HG03064 (cell line): Measurements from ENCODE around the gene ERFL.
"Not testable (repeated sequence)": the region's sequence is repeated elsewhere in the genome, so short reads cannot be mapped to it uniquely, and the experiment has no call there.

Experiments used
- ATAC-seq: cut with Tn5 transposase; IDR thresholded peaks from one replicate; pipeline ENCODE4 v1.9.1; 2021; ENCODE audit warnings: low read depth; ENCODE audit not compliant: unreplicated experiment

ERFL gene

DNA sequence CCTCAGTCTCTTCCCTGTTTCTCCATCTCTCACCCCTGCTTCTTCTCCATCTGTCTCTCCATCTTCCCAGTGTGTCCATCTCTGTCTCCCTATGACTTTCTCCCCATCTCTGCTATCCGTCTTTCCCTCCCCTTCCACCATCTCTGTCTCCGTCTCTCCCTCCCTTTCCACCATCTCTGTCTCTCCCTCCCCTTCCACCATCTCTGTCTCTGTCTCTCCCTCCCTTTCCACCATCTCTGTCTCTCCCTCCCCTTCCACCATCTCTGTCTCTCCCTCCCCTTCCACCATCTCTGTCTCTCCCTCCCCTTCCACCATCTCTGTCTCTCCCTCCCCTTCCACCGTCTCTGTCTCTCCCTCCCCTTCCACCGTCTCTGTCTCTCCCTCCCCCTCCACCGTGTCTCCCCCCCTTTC lies 13.8 kb downstream of the ERFL start:
- not testable (repeated sequence) for ATAC-seq

DNA sequence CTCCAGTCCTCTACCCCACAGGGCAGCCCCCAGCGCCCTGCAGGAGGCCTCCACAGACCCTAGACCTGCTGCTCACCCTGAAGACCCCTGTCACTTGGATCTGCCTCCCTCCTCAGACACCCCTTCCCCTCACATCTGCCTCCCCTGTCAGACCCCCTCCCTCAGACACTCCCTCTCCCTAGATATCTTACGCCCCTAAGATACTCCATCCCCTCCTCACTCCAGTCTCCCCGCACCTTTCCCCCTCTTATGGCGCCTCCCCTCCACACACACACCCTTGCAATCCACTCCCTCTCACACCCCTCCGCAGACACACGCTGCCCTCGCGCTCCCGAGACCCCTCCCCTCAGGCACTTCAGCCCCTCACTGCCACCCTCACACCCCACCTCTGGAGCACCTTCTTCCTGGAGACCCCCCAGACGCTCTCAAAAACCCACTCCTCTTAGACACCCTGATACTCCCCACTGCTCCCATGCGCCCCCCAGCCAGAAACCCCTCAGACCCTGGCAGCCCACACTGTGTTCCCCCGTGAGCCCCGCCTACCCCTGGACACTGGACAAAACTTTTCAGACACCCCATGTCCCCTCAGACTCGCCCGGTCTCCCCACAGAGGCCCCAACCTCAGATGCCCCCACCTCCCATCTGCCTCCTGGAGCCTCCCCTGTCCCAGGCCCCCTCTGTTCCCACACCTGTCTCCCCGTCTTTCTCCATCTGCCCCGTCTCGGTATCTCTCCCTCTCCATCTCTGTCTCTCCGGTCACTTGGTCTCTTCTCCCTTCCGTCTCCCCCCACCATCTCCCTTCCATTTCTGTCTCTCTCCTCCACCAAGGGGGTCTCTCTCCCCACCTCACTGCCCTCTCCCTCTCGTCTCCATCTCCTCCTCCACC lies 14.5 kb downstream of the ERFL start:
- ATAC-seq, result no peak

DNA sequence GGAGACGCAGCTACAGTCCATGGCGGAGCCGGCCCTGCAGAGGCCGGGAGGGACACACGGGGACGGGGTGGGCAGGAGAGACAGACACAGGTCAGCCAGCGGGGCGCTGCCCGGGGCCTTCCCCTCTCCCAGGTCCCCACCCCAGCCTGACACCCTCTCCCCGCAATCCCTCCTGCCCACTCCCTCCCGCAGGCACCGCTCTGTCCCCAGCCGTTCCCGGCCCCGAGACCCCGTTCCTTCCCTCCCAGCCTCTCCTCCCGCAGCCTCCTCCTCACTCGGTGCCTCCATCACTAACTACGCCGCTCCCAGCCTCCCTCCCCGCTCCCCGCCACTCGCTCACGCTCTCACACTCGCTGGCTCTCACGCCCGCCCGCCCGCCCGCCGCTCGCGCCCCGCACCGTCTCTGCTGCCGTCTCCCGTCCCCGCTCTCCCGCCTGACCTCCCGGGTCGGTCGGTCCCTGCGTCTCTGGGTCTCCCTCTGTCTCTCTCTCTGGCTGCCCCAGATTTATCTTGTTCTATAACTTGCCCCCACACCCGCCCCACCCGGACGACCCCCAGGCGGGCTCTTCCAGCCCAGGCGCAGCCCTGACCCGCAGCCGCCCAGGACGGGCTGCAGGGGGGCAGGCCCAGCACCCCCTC lies 15.2 kb downstream of the ERFL start:
- ATAC-seq, result no peak

DNA sequence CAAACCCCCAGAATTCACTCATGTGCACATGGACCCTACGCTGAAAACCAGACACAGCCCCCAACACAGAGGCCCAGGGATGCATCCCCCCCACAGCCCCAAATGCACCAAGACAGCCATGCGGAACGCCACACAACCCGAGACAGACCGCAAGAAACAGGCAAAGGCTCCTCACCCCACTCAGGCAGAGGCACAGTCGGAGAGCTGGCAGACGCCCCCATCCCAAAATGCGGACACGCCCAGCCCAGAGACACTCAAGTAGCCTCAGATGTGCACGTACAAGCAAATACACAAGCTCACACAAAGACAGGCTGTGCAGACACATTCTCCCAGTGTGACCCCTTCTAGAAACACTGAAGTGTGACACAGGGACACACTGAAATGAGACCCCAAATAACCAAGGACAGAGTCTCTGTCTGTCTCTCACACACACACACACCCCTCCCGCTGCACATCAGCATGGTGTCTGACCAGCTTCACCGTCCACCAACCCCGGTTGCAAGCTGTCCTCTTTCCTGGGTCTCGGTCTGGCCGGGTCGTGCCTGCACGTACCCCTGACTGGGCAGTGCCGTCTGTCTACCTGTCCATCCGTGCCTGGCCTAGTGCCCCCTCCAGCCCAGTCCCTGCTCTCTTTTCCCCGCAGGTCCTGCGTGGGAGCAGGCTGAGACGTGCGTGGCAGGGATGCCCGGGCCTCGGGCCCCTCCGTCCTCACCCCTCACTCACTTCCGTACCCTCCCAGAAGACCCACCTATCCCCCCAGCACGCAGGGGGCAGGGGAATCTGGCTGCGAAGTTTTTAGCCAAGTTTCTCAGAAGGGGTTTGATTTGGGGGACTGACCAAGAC lies 16.1 kb downstream of the ERFL start:
- ATAC-seq, result no peak

DNA sequence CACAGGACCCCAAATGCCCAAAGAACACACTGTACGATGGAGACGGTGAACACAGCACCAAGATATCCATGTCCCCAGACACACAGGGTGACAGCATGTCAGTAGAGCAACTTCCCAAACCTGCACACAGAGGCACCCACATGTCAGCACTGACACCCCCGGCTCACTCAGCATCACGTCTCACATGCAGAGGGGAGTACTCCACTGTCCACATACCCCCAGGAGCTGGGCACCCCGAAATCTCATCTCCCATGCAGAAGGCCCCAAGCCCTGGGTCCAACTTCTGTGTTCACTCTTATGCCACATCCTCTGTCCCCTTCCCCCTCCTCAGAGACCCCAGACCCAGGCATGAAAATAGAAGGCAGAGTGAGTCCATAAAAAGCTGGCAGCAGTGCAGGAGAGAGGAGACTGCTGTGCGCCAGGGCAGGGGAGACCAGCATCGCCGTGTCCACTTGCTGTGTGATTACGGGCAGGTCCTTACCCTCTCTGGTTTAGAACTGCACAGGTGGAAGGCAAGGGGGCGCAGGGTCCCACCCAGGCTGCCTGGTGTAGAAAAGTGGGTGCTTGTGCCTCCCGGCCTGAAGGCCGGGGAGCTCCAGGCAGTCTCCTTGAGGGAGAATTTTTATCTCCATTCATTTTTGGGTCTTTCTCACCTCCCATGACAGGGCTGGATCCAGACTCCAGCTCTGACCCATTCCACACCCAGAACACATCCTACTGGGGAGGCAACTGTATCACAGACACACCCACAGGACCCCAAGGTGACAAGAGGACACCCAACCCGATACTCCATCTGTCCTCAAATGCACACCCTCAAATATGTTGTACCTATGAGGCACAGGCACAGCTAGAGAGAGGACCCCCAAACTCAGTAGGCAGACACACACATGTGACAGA lies 17.0 kb downstream of the ERFL start:
- no peak for ATAC-seq

DNA sequence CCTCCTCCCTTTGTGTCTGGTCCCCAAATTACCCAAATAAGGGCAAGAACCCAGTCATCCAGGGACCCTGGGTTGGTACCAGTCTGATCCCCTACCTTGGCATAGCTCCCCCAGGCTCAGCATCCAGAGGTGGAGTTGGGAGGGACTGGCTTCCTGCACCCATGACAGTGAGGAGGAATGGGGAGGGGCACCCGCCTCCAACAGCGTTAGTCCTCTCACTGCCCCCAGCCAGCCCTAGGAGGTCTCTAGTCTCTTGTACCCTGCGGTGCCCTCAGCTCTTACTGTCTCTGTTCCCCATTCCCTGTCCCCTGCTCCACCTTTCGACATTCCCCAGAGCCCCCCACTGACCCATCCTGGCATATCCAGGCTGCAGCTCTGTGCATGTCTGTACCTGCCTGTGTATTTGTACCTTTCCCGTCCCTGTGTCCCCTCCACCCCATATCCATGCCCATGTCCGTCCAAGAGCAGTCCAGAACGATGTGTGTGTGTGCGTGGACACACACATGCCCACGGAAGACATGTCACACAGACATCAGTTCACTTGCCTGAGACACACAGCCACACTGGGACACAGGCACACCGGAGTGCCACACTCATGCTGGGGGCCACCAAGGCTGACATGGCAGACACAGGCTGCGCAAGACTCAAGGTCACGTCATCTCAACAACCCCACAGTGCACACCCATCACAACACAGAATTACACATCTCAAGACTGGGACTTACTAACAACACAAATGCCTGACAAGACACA lies 17.8 kb downstream of the ERFL start:
- ATAC-seq, result no peak

DNA sequence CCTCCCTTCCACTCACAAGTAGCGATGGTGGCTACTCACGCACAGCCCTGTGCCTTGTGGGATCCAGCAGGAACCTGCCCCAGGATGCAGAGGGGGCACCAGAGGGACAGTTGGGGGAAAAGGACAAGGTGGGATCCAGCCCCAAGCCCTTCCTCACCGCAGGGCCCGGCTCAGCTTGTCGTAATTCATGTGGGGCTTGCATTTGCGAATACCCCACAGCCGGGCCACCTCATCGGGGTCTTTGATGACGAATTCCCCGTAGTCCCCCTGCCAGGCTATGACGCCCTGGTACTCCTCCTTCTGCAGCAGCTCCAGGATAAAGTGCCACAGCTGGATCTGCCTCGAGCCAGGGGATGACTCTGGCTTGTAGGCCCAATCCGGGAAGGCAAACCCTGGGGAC lies 18.5 kb downstream of the ERFL start:
- no peak for ATAC-seq

DNA sequence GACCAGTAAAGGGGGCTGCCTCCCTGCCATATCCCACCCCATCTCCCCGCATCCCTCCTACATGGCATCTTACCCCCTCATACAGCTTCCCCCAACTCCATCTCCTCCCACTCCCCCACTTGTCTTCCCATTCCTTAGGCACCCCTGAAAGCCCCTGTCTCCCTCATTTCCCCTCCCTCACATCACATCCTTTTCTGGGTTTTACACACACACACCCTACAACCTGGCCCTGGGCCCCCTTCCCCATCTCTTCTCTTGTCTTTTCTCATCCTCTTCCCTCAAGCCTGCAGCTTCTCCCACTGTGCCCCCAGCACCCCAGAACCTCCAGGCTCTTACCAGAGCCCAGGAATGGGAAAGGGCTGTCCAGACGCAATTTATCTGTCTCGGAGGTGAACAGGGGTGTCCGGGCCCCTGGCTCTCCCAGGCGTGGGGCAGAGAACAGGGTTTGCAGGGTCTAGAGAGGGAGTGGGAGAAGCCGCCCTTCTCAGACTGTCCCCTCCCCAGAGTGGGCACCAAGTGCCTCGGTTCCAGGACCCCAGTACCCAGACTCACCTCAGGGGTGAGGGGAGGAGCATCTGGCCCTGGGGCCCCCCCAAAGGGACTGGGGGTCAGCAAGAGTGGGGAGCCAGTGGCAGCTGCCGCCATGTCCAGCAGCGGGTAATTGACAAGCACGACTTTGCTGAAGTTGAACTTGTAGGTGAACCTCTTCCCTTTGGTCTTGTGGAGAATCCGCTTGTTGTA lies 19.4 kb downstream of the ERFL start:
- no peak for ATAC-seq

DNA sequence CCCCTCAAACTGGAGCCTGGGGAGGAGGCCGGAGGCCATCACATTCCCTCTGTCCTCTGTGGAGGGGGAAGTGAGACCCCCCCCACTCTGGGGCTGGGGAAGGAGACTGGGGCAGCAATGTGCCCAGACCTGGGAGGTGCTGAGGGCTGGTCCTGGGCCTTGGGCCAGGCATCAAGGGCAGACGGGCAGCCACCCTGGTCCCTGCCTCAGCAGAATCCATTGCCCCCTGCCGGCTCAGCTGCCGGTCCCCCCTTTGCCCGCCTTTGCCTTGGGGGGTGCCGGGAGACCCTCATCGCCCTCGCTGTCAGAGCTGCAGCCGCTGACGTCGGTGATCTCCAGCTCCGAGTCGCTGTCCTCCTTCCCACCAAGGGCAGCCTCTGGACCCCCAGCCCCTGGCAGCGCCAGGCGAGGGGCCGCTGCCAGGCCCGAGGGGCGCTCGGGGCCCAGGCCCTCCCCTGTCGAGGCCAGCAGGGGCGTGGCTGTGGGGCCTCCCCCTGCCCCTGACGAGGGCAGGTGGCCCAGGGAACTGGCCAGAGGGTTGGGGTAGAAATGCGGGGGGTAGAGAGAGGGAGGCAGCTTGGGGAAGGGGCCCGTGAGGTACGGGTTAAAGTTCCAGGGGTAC lies 20.1 kb downstream of the ERFL start:
- ATAC-seq, result no peak

DNA sequence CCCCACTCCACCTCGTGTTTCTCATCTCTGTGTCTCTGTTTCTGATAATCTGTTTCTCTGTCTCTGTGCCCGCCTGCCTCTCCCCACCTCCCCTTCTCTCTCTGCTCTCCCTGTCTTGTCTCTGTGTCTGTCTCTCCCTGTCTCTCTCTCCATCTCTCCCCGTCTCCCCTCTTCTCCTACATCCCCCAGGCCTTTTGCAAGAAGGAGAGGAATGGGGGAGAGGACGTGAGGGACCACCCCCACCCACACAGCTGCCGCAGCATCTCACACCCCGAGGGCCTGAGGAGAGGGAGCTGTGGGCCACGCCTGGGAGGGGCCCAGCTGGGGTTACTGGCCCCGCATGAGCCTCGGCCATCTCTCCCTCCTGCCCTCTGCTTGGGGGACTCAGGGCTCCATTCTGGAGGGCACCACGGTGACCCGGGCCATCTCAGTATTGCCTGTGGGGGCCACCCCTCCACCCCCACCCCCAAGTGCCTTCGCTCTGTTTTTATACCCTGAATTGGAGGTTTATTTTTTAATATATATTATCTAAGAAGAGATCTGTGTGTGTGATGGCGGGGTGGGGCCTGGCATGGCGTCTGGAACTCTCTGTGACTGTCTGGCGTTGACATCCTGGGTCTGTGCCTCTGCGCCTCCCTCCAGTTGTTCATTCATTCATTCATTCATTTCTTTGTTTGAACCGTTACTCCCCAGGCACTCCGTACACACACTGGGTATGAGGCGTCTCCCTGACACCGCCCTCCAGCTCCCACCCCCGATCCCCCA lies 21.2 kb downstream of the ERFL start:
- no peak for ATAC-seq

DNA sequence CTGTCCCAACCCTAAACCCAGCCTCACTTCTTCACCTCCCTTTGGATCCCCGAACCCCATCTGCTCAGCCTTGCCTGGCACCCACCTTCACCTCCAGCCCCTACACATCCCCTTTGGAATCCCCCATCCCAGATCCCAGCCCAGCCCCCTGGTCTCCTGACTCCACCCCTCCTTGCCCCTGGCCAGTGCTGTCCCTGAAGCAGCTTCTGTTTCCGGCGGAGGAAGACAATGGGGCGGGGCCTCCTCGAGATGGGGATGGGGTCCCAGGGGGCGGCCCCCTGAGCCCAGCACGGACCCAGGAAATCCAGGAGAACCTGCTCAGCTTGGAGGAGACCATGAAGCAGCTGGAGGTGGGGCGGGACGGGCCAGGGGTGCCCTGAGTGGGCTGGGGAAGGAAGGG lies 22.0 kb downstream of the ERFL start:
- no peak for ATAC-seq

DNA sequence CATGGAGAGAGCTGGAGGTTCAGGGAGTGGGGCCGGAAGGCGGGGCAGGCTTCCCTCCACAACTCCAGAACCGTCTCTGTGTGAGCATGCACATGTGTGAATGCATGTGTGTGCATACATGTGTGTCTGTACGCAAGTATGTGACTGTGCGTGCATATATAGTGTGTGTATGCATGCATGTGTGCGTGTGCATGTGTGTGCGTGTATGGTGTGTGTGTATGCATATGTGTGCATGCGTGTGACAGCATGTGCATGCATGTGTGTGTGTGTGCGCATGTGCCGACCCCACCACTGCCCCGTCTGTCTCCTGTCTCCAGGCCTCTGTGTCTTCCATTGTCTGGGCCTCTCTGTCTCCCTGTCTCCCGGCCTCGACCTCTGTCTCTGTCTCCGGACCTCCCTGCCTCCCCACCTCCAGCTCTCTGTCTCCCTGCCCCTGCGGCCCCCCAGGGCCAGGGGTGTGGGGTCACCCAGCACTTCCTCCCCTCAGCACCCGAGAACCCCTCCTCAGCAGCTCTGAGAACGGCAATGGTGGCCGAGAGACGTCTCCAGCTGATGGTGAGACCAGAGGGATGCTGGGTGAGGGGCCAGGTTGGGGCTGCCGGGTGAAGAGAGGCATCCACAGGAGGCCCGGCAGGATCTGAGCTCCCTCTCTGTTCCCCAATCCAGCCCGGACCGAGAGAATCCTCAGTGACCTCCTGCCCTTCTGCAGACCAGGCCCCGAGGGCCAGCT lies 22.8 kb downstream of the ERFL start:
- ATAC-seq, result no peak

DNA sequence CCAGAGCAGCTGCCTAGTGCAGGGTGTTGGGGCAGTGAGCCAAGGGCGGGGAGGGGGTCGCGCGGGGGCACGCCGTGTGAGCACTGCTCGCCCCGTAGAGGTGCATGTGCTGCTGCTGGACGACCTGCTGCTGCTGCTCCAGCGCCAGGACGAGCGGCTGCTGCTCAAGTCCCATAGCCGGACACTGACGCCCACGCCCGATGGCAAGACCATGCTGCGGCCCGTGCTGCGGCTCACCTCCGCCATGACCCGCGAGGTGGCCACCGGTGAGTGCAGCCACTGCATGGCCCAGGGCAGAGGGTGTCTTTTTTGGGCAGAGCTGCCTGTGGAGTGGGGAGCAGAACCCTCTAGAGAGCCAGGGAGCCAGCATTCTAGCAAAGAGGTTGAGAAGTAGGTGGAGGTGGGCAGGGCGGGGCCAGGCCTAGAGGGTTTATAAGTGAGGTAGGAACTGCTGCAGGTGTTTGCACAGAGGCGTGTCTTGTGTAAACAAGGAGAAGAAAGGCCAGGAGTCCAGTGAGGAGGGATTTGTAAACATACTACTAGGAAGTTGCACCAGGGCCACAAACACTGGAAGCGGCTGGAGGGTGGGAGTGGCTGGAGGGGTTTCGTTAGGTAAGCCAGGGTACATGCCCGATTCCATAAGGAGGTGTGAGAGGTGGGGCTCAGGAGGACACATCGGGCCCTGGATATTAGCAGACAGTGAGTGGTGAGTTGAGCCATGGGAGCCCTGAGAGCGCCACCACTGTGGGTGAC lies 24.0 kb downstream of the ERFL start:
- no peak for ATAC-seq

DNA sequence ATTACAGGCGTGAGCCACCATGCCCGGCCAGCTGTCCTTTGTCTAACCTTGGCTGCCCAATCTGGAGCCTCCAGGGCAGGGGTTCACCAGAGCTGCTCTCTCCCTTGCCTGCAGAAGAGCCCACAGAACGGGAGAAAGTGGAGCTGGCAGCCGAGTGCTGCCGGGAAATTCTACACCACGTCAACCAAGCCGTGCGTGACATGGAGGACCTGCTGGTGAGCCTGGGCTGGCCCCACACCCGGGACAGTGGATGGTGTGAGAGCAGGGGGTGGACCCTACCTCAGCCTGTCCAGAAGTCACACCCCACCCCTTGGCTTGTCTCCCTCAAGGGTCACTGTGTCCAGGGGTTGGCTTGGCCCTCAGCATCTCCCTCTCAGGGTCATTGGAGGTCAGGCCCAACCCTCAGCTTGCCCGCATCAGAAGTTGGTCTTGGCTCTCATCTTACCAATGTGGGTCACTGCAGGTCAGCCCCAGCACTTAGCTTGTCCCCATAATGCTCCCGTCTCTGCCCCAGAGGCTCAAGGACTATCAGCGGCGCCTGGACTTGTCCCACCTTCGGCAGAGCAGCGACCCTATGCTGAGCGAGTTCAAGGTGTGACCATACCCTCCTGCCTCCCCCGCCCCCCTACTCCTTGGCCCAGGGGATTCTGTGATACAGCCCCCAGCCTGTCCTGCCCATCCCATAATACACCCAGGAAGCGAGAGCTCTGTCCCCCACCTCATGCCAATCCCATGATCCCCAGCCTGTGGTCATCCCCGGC lies 24.9 kb downstream of the ERFL start:
- ATAC-seq, result no peak

DNA sequence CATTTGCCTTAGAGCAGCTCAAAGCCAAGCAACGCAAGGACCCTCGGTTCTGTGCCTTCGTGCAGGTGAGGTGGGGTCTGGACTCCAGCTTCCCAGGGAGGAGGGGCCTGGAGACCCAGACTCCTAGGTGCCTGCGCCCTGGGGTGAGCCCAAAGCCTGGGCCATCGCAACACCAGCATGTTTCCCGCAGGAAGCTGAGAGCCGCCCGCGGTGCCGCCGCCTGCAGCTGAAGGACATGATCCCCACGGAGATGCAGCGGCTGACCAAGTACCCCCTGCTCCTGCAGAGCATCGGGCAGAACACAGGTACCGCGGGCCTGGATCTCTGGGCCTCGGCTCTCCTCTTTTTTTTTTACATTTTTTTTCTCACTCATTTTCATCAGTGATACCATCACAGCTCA lies 25.7 kb downstream of the ERFL start:
- ATAC-seq, result no peak
